Colonic mucosa (tissue), 4 donors: ENCODE results near the gene SENP5. TPM values are rescaled to one million over a fixed set of nuclear protein-coding genes. Genes with fewer than 3 reads are reported as not detected.

Experiments
- DNase-seq: peaks from one replicate; pipeline ENCODE4 v3.0.0-alpha.2; 2020
- H3K27ac ChIP-seq: fragments of 200-600 bp; one replicate; pipeline ENCODE4 v1.8.0; 2021
- H3K27me3 ChIP-seq: fragments of 200-600 bp; one replicate; pipeline ENCODE4 v1.8.0; 2021
- H3K36me3 ChIP-seq: fragments of 200-600 bp; one replicate; pipeline ENCODE4 v1.8.0; 2021
- H3K4me1 ChIP-seq: fragments of 200-600 bp; one replicate; pipeline ENCODE4 v1.8.0; 2021; ENCODE audit warnings: mild to moderate bottlenecking
- H3K4me3 ChIP-seq: fragments of 200-600 bp; one replicate; pipeline ENCODE4 v1.8.0; 2021
- H3K9ac ChIP-seq, 2 donors: one replicate each; pipeline ENCODE4 v1.7.0; 2013; ENCODE audit warnings: control low read depth in 2 of 2, low read depth in 2 of 2, low read length in 2 of 2
- H3K9me3 ChIP-seq: fragments of 200-600 bp; one replicate; pipeline ENCODE4 v1.8.0; 2021
- intact Hi-C: fragments of 100-400 bp; cut with DNase I; formaldehyde crosslinking; loops from one replicate; pipeline ENCODE4 v1.14.1; 2022
- total RNA-seq, 2 donors: library from RNA; stranded (reverse); fragmentation: NEBNext Ultra II Directional in 1 of 2; extraction: Animal tissue kit (Norgen Biotek cat#: 25700) in 1 of 2; gene quantifications; one replicate each; pipeline ENCODE4 v1.2.1, GENCODE V29; 2021
- TF ChIP-seq, protein P1 (sequence below): fragments of 200-600 bp; IDR thresholded peaks from one replicate; pipeline ENCODE4 v1.8.0; 2022; ENCODE audit warnings: antibody characterized with exemption, mild to moderate bottlenecking
- donor health status: healthy.
- donor health status: DM: no; HTN: no; CAD: no.
- donor health status: DM: no; HTN: no; CAD: no.

The SENP5 gene
- total RNA-seq, 2 donors from 2014 or later = 22.0 to 25.0 TPM

DNA sequence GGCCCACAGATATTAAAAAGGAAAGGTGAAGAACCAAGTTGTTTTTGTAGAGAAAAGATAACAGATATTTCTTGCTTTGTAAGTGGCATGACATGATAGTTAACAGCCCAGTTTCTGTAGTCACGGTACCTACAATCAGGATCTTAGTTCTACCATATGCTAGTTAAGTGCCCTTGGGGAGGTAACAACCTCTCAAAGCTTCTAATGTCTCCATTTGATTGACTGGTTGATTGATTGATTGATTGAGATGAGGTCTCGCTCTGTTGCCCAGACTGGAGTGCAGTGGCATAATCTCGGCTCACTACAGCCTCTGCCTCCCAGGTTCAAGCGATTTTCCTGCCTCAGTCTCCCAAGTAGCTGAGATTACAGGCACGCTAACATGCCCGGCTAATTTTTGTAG is 28.5 kb downstream of the SENP5 start:
- TF ChIP-seq, protein P1, sequence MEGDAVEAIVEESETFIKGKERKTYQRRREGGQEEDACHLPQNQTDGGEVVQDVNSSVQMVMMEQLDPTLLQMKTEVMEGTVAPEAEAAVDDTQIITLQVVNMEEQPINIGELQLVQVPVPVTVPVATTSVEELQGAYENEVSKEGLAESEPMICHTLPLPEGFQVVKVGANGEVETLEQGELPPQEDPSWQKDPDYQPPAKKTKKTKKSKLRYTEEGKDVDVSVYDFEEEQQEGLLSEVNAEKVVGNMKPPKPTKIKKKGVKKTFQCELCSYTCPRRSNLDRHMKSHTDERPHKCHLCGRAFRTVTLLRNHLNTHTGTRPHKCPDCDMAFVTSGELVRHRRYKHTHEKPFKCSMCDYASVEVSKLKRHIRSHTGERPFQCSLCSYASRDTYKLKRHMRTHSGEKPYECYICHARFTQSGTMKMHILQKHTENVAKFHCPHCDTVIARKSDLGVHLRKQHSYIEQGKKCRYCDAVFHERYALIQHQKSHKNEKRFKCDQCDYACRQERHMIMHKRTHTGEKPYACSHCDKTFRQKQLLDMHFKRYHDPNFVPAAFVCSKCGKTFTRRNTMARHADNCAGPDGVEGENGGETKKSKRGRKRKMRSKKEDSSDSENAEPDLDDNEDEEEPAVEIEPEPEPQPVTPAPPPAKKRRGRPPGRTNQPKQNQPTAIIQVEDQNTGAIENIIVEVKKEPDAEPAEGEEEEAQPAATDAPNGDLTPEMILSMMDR = no peak
- Histone ChIP-seq H3K36me3 (peaks cover 2% of the 10 kb centered on the region), H3K9ac (no peak overlapping the region), H3K4me3 (no peak overlapping the region), H3K27ac (no peak overlapping the region), H3K4me1 (no peaks in the 10 kb centered on the region), H3K9me3 (no peaks in the 10 kb centered on the region), H3K27me3 (no peaks in the 10 kb centered on the region)
- no peak for DNase-seq
- intact Hi-C loops = no loop called here

DNA sequence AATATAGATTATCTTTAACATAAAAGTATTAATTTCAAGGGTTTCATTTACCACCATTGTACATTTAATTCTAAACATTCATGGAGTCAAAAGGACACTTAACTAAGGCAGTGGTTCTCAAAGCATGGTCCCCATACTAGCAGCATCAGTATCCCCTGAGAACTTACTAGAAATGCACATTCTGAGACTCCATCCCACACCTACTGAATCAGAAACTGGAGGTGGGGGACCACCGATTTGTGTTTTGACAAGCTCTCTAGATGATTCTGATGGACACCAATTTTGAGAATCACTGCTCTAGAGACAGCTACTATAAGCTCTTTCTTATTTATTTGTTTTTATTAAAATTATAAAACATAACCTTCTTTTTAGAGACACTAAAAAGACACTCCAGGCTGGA is 34.0 kb downstream of the SENP5 start:
- Histone ChIP-seq H3K36me3 (peaks cover 30% of the 10 kb centered on the region), H3K9ac (no peak overlapping the region), H3K27ac (no peak overlapping the region), H3K9me3 (no peaks in the 10 kb centered on the region), H3K4me1 (no peaks in the 10 kb centered on the region), H3K4me3 (no peak overlapping the region), H3K27me3 (no peaks in the 10 kb centered on the region)
- TF ChIP-seq, protein P1 = no peak
- intact Hi-C loops = no loop called here
- no peak for DNase-seq

DNA sequence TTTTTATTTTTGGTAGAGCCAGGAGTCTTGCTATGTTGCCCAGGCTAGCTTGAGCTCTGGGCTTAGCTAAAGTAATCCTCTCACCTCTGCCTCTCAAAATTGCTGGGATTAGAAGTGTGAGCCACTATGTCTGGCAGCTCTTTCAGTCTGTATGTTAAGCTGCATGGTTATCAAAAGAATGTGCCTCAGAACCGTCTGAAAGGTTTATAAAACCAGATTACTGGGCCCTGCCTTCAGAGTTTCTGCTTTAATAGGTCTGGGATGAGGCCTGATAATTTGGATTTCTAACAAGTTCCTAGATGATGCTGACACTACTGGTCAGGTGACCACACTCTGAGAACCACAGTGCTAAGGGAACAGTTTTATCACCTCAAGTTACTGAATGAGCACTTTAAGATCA is 34.6 kb downstream of the SENP5 start:
- no peak overlapping the region for H3K9ac ChIP-seq
- H3K4me1 ChIP-seq = no peaks in the 10 kb centered on the region
- DNase-seq = no peak
- H3K27me3 ChIP-seq = no peaks in the 10 kb centered on the region
- H3K36me3 ChIP-seq = peaks cover 30% of the 10 kb centered on the region
- H3K9me3 ChIP-seq = no peaks in the 10 kb centered on the region
- no peak overlapping the region for H3K27ac ChIP-seq
- intact Hi-C loops = no loop called here
- H3K4me3 ChIP-seq = no peak overlapping the region
- TF ChIP-seq, protein P1 = no peak

DNA sequence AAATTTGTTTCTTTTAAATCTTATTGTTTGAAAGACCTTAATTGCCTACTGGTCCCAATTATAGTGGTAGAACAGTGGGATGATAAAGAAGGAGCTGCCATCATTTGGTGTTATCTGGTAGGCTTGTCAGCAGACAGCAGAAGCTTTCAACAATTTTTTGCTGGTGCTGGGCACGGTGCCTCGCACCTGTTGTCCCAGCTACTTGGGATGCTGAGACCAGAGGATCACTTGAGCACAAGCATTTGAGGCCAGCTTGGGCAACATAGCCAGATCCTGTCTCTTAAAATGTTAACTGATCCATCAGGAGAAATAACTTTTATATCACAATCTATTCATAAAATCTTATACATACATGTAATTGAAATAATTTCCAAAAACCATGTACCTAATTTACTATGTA is 36.0 kb downstream of the SENP5 start:
- Histone ChIP-seq H3K36me3 (peaks cover 30% of the 10 kb centered on the region), H3K9ac (no peak overlapping the region), H3K27me3 (no peaks in the 10 kb centered on the region), H3K4me3 (no peak overlapping the region), H3K9me3 (no peaks in the 10 kb centered on the region), H3K4me1 (no peaks in the 10 kb centered on the region), H3K27ac (no peak overlapping the region)
- intact Hi-C loops = no loop called here
- TF ChIP-seq, protein P1 = no peak
- no peak for DNase-seq

DNA sequence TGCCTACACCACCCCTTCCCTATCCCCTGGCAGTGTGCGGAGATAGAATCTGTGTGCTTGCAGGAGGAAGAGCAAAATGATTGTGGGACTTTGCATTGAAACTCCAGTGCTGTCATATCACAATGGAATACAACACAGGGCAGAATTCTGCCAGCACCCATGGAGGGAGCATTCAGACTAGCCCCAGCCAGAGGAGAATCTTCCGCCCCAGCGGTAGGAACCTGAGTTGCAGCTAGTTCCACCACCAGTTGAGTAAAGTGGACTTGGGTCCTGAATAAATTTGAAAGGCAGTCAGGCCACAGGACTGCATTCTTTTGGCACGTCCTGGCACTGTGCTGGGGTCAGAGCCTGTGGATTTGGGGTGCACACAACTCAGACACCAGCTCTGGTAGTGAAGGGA is 47.1 kb downstream of the SENP5 start:
- intact Hi-C loops = no loop called here
- no peak overlapping the region for H3K4me3 ChIP-seq
- no peaks in the 10 kb centered on the region for H3K27me3 ChIP-seq

More for the DNA sequence above, 47.1 kb downstream of the SENP5 start:
- Histone ChIP-seq H3K4me1 (no peaks in the 10 kb centered on the region), H3K36me3 (peaks cover 3% of the 10 kb centered on the region), H3K27ac (no peak overlapping the region), H3K9me3 (no peaks in the 10 kb centered on the region), H3K9ac (no peak overlapping the region)
- TF ChIP-seq, protein P1 = no peak
- DNase-seq = no peak
